MM.1S (cell line): ENCODE results near the gene GARIN5A.

Experiments used
- DNase-seq: peaks from one replicate; pipeline ENCODE4 v3.0.0-alpha.2; 2015
- H2AFZ ChIP-seq: fragments of 300-600 bp; sonication (generic); 2 replicates; pipeline ENCODE4 v1.6.0; 2016; ENCODE audit warnings: antibody characterized with exemption, low read length
- H3F3A ChIP-seq: fragments of 300-600 bp; sonication (generic); 2 replicates; pipeline ENCODE4 v1.6.1; 2016; ENCODE audit warnings: mild to moderate bottlenecking, antibody characterized with exemption, low read length, moderate library complexity, mixed read lengths; ENCODE audit not compliant: insufficient read depth
- H3K27ac ChIP-seq: fragments of 300-600 bp; sonication (generic); 2 replicates; pipeline ENCODE4 v1.5.1; 2016; ENCODE audit warnings: mild to moderate bottlenecking, low read length
- H3K27me3 ChIP-seq: fragments of 300-600 bp; sonication (generic); replicated peaks from 2 replicates; pipeline ENCODE4 v1.6.0; 2016; ENCODE audit warnings: low read length; ENCODE audit not compliant: insufficient read depth
- H3K36me3 ChIP-seq: fragments of 300-600 bp; sonication (generic); replicated peaks from 2 replicates; pipeline ENCODE4 v1.6.1; 2016; ENCODE audit warnings: mild to moderate bottlenecking, low read length, mixed read lengths; ENCODE audit not compliant: insufficient read depth
- H3K4me1 ChIP-seq: fragments of 300-600 bp; sonication (generic); 2 replicates; pipeline ENCODE4 v1.6.1; 2016; ENCODE audit warnings: low read length, mixed read lengths
- H3K4me2 ChIP-seq: fragments of 300-600 bp; sonication (generic); 2 replicates; pipeline ENCODE4 v1.6.0; 2016; ENCODE audit warnings: low read depth, low read length
- H3K4me3 ChIP-seq: fragments of 300-600 bp; sonication (generic); 2 replicates; pipeline ENCODE4 v1.5.1; 2016; ENCODE audit warnings: low read length, mixed read lengths
- H3K79me2 ChIP-seq: fragments of 300-600 bp; sonication (generic); 2 replicates; pipeline ENCODE4 v1.6.1; 2016; ENCODE audit warnings: mixed run types, low read length, mixed read lengths
- H3K9ac ChIP-seq: fragments of 300-600 bp; sonication (generic); 2 replicates; pipeline ENCODE4 v1.6.1; 2016; ENCODE audit warnings: low read length, mixed read lengths
- H3K9me2 ChIP-seq: fragments of 300-600 bp; sonication (generic); replicated peaks from 2 replicates; pipeline ENCODE4 v1.6.1; 2016; ENCODE audit warnings: mild to moderate bottlenecking, low read length, mixed read lengths; ENCODE audit not compliant: insufficient read depth
- H3K9me3 ChIP-seq: fragments of 300-600 bp; sonication (generic); replicated peaks from 2 replicates; pipeline ENCODE4 v1.6.1; 2016; ENCODE audit warnings: mild to moderate bottlenecking, low read length, mixed read lengths; ENCODE audit not compliant: insufficient read depth
- H4K20me1 ChIP-seq: fragments of 300-600 bp; sonication (generic); 2 replicates; pipeline ENCODE4 v1.6.1; 2016; ENCODE audit warnings: mild to moderate bottlenecking, low read length, moderate library complexity, mixed read lengths; ENCODE audit not compliant: insufficient read depth
- EZH2 ChIP-seq: fragments of 300-600 bp; sonication (generic); optimal IDR thresholded peaks from 2 replicates; pipeline ENCODE3; 2017; ENCODE audit warnings: low read depth, mild to moderate bottlenecking, antibody characterized with exemption, low read length, mixed read lengths
- EZH2phosphoT487 ChIP-seq: fragments of 300-600 bp; sonication (generic); IDR thresholded peaks from 2 replicates; pipeline ENCODE4 v1.6.1; 2018; ENCODE audit warnings: antibody characterized with exemption, low read length
- TF ChIP-seq, protein P1 (sequence below): fragments of 300-600 bp; sonication (generic); IDR thresholded peaks from 2 replicates; pipeline ENCODE4 v1.5.1; 2016; ENCODE audit warnings: antibody characterized with exemption, low read length, mixed read lengths

Gene GARIN5A

DNA sequence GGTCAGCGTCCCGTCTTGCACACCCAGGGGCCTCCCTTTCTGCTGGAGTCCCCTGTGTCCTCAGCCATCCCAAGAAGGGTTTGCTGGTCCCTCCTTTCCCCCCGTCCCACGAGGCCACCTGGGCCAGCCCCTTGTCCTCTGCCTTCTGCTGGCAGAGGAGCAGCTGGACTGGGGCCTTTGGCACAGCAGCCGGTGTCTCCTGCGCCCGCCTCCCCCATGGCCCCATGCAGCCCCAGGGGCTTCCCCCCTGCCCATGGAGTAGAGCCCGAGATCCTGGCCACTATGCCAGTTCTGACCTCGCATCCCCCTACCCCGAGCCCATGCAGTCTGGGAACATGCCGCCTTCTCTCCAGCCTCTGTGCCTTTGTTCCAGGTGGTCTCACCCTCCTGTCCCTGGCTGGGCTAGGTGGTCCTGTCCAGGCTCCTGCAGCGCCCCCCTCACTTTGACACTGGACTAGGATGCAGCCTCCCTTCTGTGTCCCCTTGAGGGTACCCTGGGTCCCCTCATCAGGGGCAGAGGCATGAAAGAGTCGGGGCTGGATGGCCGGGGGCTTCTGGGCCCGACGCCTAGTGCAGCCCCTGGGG is 5.7 kb upstream of the GARIN5A start:
- Histone ChIP-seq H3K79me2 (peaks cover 23% of the 10 kb centered on the region), H3K9ac (no peak overlapping the region), H3K4me1 (no peaks in the 10 kb centered on the region), H3K27me3 (no peaks in the 10 kb centered on the region), H3K4me2 (no peak overlapping the region), H3K9me2 (no peaks in the 10 kb centered on the region), H3K36me3 (0 out of 2 replicates have a peak, but pooled peaks cover 5% of the 10 kb centered on the region), H2AFZ (no peak overlapping the region), H3K9me3 (no peaks in the 10 kb centered on the region), H3K4me3 (no peak overlapping the region), H3F3A (no peaks in the 10 kb centered on the region), H3K27ac (no peak overlapping the region), H4K20me1 (peaks cover 3% of the 10 kb centered on the region; the same call in 1 of the 2 replicates)
- no peak for DNase-seq
- TF ChIP-seq, protein P1, sequence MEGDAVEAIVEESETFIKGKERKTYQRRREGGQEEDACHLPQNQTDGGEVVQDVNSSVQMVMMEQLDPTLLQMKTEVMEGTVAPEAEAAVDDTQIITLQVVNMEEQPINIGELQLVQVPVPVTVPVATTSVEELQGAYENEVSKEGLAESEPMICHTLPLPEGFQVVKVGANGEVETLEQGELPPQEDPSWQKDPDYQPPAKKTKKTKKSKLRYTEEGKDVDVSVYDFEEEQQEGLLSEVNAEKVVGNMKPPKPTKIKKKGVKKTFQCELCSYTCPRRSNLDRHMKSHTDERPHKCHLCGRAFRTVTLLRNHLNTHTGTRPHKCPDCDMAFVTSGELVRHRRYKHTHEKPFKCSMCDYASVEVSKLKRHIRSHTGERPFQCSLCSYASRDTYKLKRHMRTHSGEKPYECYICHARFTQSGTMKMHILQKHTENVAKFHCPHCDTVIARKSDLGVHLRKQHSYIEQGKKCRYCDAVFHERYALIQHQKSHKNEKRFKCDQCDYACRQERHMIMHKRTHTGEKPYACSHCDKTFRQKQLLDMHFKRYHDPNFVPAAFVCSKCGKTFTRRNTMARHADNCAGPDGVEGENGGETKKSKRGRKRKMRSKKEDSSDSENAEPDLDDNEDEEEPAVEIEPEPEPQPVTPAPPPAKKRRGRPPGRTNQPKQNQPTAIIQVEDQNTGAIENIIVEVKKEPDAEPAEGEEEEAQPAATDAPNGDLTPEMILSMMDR: no peak
- TF ChIP-seq EZH2phosphoT487 (no peak), EZH2 (no peak)

DNA sequence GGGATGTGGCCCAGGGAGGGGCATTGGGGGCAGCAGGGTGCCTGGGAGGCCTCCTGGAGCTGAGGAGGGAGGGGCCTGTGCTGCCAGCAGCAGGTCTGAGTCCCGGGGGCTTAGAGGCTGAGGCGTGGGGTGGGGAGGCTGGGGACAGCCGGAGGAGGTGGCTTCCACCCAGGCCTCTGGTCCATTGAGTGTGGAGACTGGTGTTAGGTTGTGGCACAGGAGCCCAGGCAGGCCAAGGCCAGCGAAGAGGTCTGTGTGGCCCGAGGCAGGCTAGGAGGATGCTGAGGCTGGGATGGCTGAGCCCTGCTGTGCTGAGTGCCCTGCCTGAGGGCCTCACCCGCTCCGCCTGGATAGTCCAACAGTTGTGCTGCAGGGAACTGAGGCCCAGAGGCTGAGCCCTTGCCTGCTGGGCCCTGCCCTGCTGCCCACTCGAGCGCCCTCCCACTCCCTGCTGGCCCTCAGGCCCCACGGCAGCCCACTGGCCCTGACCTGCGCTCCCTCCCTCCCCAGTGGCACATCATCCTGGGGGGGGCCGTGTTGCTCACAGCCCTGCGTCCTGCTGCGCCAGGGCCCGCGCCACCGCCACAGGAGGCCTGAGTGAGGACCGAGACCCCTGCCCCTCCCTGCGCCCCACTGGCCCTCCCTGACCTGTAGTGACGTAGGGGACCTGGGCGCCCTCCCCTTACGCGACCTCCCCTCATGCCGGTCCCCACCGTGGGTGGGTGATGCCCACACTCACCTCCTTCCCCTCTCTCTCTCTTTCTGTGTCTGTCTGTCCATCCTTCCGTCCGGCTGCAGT is 4.9 kb upstream of the GARIN5A start:
- no peaks in the 10 kb centered on the region for H3K4me1 ChIP-seq
- H3K4me3 ChIP-seq: no peak overlapping the region
- H3K4me2 ChIP-seq: no peak overlapping the region
- no peak for TF ChIP-seq EZH2
- TF ChIP-seq, protein P1: no peak
- DNase-seq: no peak
- peaks cover 31% of the 10 kb centered on the region for H3K79me2 ChIP-seq
- 0 out of 2 replicates have a peak, but pooled peaks cover 5% of the 10 kb centered on the region for H3K36me3 ChIP-seq
- H3K27ac ChIP-seq: no peak overlapping the region
- no peaks in the 10 kb centered on the region for H3K9me2 ChIP-seq
- peaks cover 3% of the 10 kb centered on the region; the same call in 1 of the 2 replicates for H4K20me1 ChIP-seq
- H3K27me3 ChIP-seq: no peaks in the 10 kb centered on the region
- H3K9ac ChIP-seq: no peak overlapping the region
- no peak overlapping the region for H2AFZ ChIP-seq
- H3F3A ChIP-seq: peaks cover 3% of the 10 kb centered on the region; the same call in 1 of the 2 replicates
- no peaks in the 10 kb centered on the region for H3K9me3 ChIP-seq

DNA sequence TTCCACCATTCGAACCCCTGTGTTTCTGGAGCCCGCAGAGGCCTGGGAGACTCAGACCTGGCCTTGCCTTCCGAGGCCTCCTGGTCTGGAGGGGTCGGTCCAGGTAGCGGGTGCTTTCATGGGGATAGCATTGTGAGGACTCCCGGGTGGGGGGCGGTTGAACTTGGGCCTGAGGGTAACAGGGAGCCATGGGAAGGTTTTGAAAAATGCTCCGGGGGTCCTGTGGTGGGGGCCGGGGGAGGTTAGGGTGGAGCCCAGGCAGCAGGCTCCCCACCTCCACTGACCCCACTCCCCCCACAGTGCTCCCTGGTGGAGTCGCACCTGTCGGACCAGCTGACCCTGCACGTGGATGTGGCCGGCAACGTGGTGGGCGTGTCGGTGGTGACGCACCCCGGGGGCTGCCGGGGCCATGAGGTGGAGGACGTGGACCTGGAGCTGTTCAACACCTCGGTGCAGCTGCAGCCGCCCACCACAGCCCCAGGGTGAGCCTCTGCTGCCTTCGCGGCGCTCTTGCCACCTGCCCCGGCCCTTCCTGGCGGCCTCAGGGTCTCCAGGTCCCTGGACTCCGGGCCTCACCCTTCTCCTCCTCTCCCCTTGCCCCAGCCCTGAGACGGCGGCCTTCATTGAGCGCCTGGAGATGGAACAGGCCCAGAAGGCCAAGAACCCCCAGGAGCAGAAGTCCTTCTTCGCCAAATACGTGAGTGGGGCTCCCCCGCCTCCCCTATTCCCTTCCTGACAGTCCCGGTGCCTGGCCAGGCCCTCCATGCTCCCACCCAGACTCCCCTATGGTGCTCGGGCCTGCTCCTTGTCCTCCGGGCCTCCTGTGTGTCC is 3.8 kb upstream of the GARIN5A start:
- Histone ChIP-seq H3K27ac (no peak overlapping the region), H3K27me3 (no peaks in the 10 kb centered on the region), H3K36me3 (0 out of 2 replicates have a peak, but pooled peaks cover 5% of the 10 kb centered on the region), H3K9me2 (no peaks in the 10 kb centered on the region), H3K4me2 (no peak overlapping the region), H3K79me2 (peaks cover 31% of the 10 kb centered on the region), H3K4me3 (no peak overlapping the region), H3F3A (peaks cover 5% of the 10 kb centered on the region; the same call in 1 of the 2 replicates), H4K20me1 (peaks cover 3% of the 10 kb centered on the region; the same call in 1 of the 2 replicates), H3K9me3 (no peaks in the 10 kb centered on the region), H3K4me1 (no peaks in the 10 kb centered on the region), H3K9ac (no peak overlapping the region), H2AFZ (no peak overlapping the region)
- TF ChIP-seq EZH2: no peak
- TF ChIP-seq, protein P1: no peak
- DNase-seq: no peak
